ENCODE measurements around the gene AXDND1. TPM values are rescaled to one million over a fixed set of nuclear protein-coding genes. Genes with fewer than 3 reads are reported as not detected.

Gene AXDND1
- total and polyA plus RNA-seq, 2 experiments from 2014 or later: not detected

DNA sequence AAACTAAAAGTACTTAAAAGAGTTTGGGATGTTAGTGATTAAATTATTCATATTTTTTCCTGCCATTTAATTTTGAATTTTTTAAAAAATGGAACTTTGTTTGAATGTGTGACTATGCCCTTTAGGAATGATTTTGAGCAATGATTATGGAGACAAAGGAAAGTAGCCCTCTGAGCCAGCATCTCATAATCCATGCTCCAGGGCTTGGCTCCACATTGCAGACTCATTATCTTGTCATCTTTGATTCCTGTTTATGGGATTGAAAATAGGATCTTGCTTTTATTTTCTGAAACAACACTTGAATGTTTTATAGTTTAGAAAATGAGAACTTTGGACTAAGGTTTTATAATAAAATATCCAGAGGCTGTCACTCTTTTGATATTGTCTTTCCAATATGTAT, 14.5 kb downstream of the AXDND1 start:
- H3K4me1 Mint-ChIP-seq: no peaks in the 10 kb centered on the region
- no peaks in the 10 kb centered on the region for H3K27me3 Mint-ChIP-seq (ENCODE audit: insufficient read depth, low read depth, poor library complexity)
- ATAC-seq: no peak
- no peaks in the 10 kb centered on the region for H3K79me2 ChIP-seq (replicated peaks; ENCODE audit: insufficient read depth)
- no peaks in the 10 kb centered on the region for H3K27me3 ChIP-seq (ENCODE audit: insufficient read depth)
- TF ChIP-seq EZH2 (IDR thresholded peaks at IDR 0.05; ENCODE audit: low read depth, unreplicated experiment) (no peak), NANOG (IDR thresholded peaks at IDR 0.05; ENCODE audit: borderline replicate concordance) (no peak), STAT1 (IDR thresholded peaks at IDR 0.05; ENCODE audit: unreplicated experiment) (no peak), POLR2AphosphoS5 (IDR thresholded peaks at IDR 0.05; ENCODE audit: low read depth) (no peak), ZNF114 (CRISPR knock-in tag; IDR thresholded peaks at IDR 0.05) (no peak), JUNB (IDR thresholded peaks at IDR 0.05; ENCODE audit: unreplicated experiment) (no peak), CREB1 (CRISPR knock-in tag; IDR thresholded peaks at IDR 0.05; ENCODE audit: low read depth) (no peak), EZH2phosphoT487 (IDR thresholded peaks at IDR 0.05; ENCODE audit: unreplicated experiment) (no peak), ZNF331 (CRISPR knock-in tag; IDR thresholded peaks at IDR 0.05; ENCODE audit: low read depth) (no peak)
- TF ChIP-seq, protein P1, sequence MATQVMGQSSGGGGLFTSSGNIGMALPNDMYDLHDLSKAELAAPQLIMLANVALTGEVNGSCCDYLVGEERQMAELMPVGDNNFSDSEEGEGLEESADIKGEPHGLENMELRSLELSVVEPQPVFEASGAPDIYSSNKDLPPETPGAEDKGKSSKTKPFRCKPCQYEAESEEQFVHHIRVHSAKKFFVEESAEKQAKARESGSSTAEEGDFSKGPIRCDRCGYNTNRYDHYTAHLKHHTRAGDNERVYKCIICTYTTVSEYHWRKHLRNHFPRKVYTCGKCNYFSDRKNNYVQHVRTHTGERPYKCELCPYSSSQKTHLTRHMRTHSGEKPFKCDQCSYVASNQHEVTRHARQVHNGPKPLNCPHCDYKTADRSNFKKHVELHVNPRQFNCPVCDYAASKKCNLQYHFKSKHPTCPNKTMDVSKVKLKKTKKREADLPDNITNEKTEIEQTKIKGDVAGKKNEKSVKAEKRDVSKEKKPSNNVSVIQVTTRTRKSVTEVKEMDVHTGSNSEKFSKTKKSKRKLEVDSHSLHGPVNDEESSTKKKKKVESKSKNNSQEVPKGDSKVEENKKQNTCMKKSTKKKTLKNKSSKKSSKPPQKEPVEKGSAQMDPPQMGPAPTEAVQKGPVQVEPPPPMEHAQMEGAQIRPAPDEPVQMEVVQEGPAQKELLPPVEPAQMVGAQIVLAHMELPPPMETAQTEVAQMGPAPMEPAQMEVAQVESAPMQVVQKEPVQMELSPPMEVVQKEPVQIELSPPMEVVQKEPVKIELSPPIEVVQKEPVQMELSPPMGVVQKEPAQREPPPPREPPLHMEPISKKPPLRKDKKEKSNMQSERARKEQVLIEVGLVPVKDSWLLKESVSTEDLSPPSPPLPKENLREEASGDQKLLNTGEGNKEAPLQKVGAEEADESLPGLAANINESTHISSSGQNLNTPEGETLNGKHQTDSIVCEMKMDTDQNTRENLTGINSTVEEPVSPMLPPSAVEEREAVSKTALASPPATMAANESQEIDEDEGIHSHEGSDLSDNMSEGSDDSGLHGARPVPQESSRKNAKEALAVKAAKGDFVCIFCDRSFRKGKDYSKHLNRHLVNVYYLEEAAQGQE (IDR thresholded peaks at IDR 0.05; ENCODE audit: unreplicated experiment): no peak
- TF ChIP-seq, protein P2, sequence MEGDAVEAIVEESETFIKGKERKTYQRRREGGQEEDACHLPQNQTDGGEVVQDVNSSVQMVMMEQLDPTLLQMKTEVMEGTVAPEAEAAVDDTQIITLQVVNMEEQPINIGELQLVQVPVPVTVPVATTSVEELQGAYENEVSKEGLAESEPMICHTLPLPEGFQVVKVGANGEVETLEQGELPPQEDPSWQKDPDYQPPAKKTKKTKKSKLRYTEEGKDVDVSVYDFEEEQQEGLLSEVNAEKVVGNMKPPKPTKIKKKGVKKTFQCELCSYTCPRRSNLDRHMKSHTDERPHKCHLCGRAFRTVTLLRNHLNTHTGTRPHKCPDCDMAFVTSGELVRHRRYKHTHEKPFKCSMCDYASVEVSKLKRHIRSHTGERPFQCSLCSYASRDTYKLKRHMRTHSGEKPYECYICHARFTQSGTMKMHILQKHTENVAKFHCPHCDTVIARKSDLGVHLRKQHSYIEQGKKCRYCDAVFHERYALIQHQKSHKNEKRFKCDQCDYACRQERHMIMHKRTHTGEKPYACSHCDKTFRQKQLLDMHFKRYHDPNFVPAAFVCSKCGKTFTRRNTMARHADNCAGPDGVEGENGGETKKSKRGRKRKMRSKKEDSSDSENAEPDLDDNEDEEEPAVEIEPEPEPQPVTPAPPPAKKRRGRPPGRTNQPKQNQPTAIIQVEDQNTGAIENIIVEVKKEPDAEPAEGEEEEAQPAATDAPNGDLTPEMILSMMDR (conservative IDR thresholded peaks at IDR 0.05; ENCODE audit: low read depth in 2 of 2): no peak
- TF ChIP-seq, protein P3, sequence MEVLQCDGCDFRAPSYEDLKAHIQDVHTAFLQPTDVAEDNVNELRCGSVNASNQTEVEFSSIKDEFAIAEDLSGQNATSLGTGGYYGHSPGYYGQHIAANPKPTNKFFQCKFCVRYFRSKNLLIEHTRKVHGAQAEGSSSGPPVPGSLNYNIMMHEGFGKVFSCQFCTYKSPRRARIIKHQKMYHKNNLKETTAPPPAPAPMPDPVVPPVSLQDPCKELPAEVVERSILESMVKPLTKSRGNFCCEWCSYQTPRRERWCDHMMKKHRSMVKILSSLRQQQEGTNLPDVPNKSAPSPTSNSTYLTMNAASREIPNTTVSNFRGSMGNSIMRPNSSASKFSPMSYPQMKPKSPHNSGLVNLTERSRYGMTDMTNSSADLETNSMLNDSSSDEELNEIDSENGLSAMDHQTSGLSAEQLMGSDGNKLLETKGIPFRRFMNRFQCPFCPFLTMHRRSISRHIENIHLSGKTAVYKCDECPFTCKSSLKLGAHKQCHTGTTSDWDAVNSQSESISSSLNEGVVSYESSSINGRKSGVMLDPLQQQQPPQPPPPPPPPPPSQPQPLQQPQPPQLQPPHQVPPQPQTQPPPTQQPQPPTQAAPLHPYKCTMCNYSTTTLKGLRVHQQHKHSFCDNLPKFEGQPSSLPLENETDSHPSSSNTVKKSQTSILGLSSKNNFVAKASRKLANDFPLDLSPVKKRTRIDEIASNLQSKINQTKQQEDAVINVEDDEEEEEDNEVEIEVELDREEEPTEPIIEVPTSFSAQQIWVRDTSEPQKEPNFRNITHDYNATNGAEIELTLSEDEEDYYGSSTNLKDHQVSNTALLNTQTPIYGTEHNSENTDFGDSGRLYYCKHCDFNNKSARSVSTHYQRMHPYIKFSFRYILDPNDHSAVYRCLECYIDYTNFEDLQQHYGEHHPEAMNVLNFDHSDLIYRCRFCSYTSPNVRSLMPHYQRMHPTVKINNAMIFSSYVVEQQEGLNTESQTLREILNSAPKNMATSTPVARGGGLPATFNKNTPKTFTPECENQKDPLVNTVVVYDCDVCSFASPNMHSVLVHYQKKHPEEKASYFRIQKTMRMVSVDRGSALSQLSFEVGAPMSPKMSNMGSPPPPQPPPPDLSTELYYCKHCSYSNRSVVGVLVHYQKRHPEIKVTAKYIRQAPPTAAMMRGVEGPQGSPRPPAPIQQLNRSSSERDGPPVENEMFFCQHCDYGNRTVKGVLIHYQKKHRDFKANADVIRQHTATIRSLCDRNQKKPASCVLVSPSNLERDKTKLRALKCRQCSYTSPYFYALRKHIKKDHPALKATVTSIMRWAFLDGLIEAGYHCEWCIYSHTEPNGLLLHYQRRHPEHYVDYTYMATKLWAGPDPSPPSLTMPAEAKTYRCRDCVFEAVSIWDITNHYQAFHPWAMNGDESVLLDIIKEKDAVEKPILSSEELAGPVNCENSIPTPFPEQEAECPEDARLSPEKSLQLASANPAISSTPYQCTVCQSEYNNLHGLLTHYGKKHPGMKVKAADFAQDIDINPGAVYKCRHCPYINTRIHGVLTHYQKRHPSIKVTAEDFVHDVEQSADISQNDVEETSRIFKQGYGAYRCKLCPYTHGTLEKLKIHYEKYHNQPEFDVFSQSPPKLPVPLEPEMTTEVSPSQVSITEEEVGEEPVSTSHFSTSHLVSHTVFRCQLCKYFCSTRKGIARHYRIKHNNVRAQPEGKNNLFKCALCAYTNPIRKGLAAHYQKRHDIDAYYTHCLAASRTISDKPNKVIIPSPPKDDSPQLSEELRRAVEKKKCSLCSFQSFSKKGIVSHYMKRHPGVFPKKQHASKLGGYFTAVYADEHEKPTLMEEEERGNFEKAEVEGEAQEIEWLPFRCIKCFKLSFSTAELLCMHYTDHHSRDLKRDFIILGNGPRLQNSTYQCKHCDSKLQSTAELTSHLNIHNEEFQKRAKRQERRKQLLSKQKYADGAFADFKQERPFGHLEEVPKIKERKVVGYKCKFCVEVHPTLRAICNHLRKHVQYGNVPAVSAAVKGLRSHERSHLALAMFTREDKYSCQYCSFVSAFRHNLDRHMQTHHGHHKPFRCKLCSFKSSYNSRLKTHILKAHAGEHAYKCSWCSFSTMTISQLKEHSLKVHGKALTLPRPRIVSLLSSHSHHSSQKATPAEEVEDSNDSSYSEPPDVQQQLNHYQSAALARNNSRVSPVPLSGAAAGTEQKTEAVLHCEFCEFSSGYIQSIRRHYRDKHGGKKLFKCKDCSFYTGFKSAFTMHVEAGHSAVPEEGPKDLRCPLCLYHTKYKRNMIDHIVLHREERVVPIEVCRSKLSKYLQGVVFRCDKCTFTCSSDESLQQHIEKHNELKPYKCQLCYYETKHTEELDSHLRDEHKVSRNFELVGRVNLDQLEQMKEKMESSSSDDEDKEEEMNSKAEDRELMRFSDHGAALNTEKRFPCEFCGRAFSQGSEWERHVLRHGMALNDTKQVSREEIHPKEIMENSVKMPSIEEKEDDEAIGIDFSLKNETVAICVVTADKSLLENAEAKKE (CRISPR knock-in tag; IDR thresholded peaks at IDR 0.05): no peak
- TF ChIP-seq, protein P4, sequence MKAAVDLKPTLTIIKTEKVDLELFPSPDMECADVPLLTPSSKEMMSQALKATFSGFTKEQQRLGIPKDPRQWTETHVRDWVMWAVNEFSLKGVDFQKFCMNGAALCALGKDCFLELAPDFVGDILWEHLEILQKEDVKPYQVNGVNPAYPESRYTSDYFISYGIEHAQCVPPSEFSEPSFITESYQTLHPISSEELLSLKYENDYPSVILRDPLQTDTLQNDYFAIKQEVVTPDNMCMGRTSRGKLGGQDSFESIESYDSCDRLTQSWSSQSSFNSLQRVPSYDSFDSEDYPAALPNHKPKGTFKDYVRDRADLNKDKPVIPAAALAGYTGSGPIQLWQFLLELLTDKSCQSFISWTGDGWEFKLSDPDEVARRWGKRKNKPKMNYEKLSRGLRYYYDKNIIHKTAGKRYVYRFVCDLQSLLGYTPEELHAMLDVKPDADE (IDR thresholded peaks at IDR 0.05): no peak
- H4K20me1 ChIP-seq (replicated peaks; ENCODE audit: insufficient read depth): no peaks in the 10 kb centered on the region
- no peaks in the 10 kb centered on the region for H3K9me3 Mint-ChIP-seq
- H3K4me1 ChIP-seq (ENCODE audit: insufficient read depth): no peaks in the 10 kb centered on the region
- no peaks in the 10 kb centered on the region for H3F3A ChIP-seq (replicated peaks; ENCODE audit: low read depth)
- H3K4me3 ChIP-seq: no peak overlapping the region
- no peaks in the 10 kb centered on the region for H3K9me2 ChIP-seq (ENCODE audit: insufficient read depth)
- H3K36me3 ChIP-seq (ENCODE audit: insufficient read depth): no peaks in the 10 kb centered on the region
- H2AFZ ChIP-seq: no peak overlapping the region
- H3K36me3 Mint-ChIP-seq (ENCODE audit: low read depth): no peaks in the 10 kb centered on the region
- no peak overlapping the region for H3K27ac ChIP-seq (ENCODE audit: low read depth)
- no peak overlapping the region for H3K4me3 Mint-ChIP-seq
- no peak for DNase-seq (ENCODE audit: low spot score)
- H3K27ac Mint-ChIP-seq: no peak overlapping the region
- H3K4me2 ChIP-seq: no peak overlapping the region

All from GM23338 (cell line).